ENCODE results near the gene HS1BP3.

HS1BP3 gene

DNA sequence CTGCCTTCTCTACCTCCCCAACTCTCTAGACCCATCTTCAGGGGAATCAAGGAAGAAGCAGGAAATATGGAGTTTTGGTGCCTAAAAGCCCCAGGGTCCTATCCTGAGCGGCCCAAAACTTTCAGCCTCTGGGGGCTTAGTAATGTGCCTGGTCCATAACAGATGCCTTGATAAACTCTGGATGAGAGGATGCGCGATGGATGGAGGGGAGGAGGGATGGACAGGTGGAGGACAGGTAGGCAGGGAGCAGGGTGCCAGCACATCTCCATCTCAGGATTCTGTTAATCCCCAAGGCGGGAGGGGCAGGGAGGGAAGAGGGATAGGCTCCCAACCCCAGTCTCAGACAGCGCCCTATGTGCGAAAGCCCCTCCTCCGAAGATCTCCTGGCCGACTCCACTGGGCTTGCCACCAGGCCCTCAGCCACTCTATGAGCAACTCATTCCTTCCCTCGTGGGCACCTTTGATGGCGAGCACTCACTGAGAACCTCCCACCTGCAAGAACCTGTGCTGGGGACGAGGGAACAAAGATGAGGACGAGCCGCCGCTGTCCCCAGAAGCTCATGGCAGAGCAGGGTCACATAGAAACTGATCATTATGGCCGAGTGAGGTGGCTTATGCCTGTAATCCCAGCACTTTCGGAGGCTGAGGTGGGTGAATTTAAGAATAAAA lies 23.1 kb downstream of the HS1BP3 start:
- no peak for DNase-seq

- no peak for DNase-seq
Measured at GRCh38 chr2:20626698-20627513, 24.0 kb downstream of the HS1BP3 start.

DNA sequence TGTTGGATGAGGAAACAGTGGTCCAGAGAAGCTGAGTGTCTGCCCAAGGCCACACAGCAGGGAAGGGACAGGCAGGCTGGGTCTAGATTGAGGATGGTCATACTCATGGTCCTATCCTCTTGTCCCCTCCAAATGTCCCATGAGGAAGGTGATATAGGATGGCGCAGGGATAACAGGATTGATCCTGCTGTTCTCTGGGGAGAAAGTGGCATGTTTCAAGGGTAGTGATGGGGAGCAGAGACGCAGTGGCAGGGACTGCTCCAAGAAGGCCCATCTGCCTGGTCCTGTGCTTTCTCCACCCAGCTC lies 24.6 kb downstream of the HS1BP3 start:
- no peak for DNase-seq

- no peak for DNase-seq
Measured at GRCh38 chr2:20625491-20626391, 25.2 kb downstream of the HS1BP3 start.

DNA sequence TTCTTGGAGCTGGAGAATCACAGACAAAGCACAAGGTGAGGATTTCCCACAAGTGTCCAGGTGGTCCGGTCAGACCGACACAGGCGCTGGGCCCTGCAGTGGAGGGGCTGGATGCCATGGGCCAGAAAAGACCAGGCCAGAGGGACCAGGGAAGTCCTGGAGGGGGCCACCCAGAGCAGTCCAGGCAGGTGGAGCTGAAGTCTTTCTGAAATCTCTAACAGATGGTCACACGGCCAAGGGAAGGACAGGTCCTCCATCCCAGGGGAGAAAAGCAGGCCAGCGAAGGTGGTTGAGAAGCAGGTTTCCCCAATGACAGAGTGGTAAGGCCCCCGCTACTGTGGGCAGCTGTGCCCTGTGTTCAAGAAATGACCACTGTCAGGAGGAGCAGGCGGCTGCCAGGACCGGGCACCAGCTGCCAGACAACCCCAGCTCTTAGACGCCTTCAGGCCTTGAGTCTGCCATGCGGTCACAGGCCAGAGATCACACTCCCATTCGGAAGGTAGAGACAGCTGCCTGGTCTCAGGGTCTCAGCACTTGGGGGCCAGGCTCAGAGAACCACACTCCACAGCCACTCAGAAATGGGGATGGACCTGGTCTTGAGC lies 25.9 kb downstream of the HS1BP3 start:
- no peak for DNase-seq

GRCh38 chr2:20624156-20624883 lies 26.6 kb downstream of the HS1BP3 start:
- no peak for DNase-seq

- DNase-seq = no peak
Measured at GRCh38 chr2:20623741-20624155, 27.1 kb downstream of the HS1BP3 start.

DNA sequence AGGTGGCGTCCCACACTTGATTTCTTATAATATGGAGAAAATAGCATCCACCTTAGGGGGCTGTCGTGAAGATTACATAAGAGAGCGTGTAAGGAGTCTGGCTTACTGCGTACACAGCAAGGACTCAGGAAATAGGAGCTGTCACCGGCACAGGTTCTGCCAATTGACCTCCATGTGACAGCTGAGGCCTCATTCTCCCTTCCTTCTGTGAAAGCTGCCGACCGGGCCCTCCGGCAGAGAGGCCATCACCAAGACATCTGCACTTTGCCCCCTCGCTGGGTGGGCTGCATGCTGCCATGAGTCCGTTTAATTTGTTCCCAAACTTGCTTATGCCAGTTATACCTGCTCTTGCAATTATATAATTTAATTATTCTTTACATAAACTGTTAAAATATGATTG lies 27.7 kb downstream of the HS1BP3 start:
- no peak for DNase-seq

- no peak for DNase-seq
Measured at GRCh38 chr2:20622731-20623130, 28.2 kb downstream of the HS1BP3 start.

DNA sequence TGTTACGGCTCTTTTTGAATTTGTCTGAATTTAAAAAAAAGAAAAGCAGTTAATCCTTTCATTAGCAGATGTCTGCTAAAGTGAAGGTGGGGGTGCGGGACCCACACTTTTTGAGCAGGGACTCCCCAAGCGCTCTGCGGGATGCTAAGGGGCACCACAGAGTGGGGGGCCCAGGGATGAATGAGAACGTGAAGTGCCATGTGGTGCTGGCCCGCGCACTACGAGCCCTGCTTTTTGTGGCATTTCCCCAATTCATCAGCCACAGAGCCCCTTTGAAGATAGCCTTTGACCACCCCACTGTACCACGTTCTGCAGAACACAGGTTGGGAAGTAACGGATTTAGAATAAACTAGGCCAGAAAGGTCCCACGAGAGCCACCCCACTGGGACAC lies 28.6 kb downstream of the HS1BP3 start:
- no peak for DNase-seq

GRCh38 chr2:20621366-20622295 lies 29.3 kb downstream of the HS1BP3 start:
- DNase-seq = no peak

DNA sequence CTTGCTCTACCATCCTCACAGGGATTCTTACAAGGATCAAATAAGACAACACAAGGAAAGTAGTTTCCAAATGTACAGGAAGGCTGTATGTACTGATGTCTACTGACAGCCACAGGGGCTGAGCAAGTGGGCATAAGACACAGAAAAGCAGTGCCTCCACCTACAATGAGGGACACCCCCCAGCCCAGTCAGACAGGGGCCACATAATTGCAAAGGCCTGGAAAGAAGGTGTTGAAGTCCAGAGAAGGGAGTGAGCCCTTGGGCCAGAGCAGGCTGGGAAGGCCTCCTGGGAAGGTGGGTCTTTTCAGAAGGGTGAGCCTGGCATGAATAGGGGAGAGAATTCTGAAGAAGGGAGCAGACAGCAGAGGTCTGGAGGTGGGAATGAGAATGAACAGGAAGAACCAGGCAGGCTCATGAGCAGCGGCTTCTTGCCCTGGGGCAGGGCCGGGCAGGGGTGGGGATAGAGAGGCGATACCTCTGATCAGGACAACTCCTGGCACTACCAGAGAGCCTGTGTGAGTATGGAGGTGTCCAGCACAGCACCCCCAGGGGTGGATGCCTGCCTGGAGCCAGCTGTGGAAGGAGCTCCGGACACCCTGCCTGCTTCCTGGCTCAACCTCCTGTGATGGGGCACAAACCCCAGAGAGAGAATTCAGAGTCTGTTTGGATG lies 30.1 kb downstream of the HS1BP3 start:
- DNase-seq = no peak

DNA sequence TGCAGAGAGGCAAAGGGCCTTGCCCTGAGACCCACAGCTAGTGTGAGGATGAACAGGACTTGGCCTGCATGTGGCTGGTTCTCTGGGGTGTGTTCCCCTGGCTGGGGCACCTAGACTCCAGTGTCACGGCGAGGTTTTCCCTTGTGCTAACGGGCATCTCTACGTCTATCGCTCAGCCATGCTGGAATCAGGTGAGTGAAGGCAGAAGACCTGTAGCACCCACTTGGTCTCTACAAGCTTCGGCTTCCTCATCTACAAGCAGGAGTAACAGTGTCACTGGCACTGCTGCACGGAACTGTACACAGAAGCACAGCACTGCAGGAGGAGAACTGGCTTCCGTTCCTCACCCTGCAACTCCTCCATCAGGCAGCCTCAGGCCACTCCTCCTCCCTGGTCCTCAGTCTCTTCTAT lies 30.6 kb downstream of the HS1BP3 start:
- no peak for DNase-seq

DNA sequence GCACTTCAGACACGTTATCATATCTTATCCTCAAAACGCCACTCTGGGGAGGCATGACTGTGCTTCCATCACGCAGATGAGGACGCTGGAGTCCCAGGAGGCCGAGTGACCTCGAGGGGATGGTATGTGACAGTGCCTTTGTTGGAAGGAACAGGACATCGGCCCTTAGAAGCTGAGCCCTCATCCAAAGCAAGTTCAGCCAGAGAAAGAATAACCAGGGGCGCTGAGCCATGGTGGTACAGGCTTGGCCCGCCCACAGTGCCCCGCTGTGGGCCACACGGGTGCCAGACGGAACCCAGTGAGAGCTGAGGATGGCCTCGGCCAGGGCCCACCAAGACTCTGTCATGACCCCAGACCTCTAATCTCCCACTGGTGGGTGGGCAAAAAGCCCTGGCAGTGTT lies 31.3 kb downstream of the HS1BP3 start:
- no peak for DNase-seq

- no peak for DNase-seq
Measured at GRCh38 chr2:20618886-20619521, 31.9 kb downstream of the HS1BP3 start.

GRCh38 chr2:20618468-20618885 lies 32.4 kb downstream of the HS1BP3 start:
- DNase-seq = no peak

DNA sequence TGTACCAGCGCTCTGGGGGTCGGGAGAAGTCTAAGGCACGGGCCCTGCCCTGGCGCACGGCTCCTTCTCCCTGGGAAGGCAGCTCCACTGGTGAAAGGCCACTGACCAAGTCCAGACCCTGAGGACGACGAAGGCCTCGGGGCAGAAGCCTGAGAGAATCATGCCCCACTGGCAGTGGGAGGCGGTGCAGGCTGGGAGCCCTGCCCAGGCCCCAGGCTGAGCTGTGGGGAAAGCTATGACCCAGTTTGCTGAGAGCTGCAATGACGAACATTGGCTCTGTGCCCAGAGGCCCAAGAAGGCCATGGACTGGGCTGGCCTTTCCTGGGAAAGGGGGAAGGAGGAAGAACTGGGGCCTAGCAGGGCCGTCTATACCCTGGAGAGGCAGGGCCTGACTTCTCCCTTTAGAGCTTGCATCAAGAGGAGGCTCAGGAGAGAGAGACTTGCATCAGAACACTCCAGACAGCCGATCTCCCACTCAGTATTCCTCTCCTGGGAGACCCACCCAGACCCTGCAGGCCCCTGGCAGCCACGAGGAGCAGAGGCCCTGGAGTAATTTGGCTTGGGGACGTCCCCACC lies 32.9 kb downstream of the HS1BP3 start:
- DNase-seq = no peak

DNA sequence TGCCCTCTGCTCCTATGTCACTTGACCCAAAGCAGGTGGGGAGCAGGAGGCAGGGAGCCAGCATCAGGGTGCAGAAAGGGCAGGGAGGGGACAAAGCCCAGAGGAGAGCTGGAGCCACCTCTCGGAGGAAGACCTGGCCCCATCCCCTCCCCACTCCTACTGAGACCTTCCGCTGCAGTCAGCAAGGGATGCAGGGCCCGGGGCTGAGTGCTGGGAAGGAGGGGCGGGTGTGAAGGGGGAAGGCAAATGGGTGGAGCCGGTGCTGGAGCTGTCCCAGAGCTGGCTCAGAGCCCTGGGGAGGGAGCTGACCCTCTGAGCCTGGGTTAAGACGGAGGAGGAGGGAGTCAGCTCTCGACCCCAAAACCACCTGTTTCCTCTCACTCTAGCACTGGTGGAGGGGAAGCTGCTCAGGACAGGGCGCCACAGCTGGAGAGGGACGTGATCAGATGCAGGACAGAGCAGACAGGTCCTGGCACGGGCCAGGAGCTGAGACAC lies 33.8 kb downstream of the HS1BP3 start:
- no peak for DNase-seq

GRCh38 chr2:20616341-20616871 lies 34.5 kb downstream of the HS1BP3 start:
- DNase-seq = no peak

All from NCI-H1930 (cell line).